AG04450 (cell line): ENCODE data around the gene PLEKHN1. TPM values are rescaled to one million over a fixed set of nuclear protein-coding genes. Genes with fewer than 3 reads are reported as not detected.

ENCODE experiments used
- CTCF ChIA-PET: fragments of 300-600, 350-600 bp; formaldehyde crosslinking; extraction: SDS; loops from one replicate; lab custom pipeline; 2022; ENCODE audit warnings: antibody characterized with exemption, inconsistent platforms; lab: Charles Lee
- POLR2A ChIA-PET: fragments of 350-600 bp; formaldehyde crosslinking; extraction: SDS; loops from one replicate; lab custom pipeline; 2021; ENCODE audit warnings: antibody characterized with exemption, inconsistent platforms; lab: Yijun Ruan, JAX
- DNase-seq: peaks from one replicate; pipeline ENCODE4 v3.0.0-alpha.2; 2011; ENCODE audit warnings: low read depth, low spot score
- H3K27ac ChIP-seq: one replicate; pipeline ENCODE4 v1.5.1; 2012; ENCODE audit warnings: low read depth, low read length, control low read depth
- H3K27me3 ChIP-seq: one replicate; pipeline ENCODE4 v1.6.0; 2012; ENCODE audit warnings: low read length; ENCODE audit not compliant: control insufficient read depth, insufficient read depth
- H3K4me3 ChIP-seq: 2 replicates; pipeline ENCODE4 v1.5.1; 2011; ENCODE audit warnings: mild to moderate bottlenecking, low read depth, low read length, control low read depth
- H3K9me3 ChIP-seq: 2 replicates; pipeline ENCODE4 v1.5.1; 2012; ENCODE audit warnings: low read length; ENCODE audit not compliant: control insufficient read depth, insufficient read depth
- CTCF ChIP-seq: IDR thresholded peaks from 2 replicates; pipeline ENCODE4 v1.5.1; 2011; ENCODE audit warnings: low read depth, low read length, control low read depth, inconsistent platforms
- polyA plus RNA-seq: library from polyadenylated mRNA; depleted of rRNA; stranded (reverse); fragments of >200 nt; gene quantifications from 2 replicates; pipeline ENCODE4 v1.2.3, GENCODE V29; 2011

PLEKHN1 gene
- polyA plus RNA-seq, 1 experiment = 0.15 TPM

- Histone ChIP-seq H3K27ac (no peak overlapping the region), H3K27me3 (peaks cover 21% of the 10 kb centered on the region), H3K4me3 (no peak overlapping the region), H3K9me3 (peaks cover 6% of the 10 kb centered on the region; the same call in 1 of the 2 replicates)
- DNase-seq = no peak
- TF ChIP-seq CTCF = no peak
- ChIA-PET POLR2A (interaction anchor here (1.2 to 1.4 kb wide), 2 partner anchors 8 to 24 kb away, joined by 6 to 12 read pairs; no protein-coding TSS in a partner anchor), CTCF (interaction anchor here (1.3 to 1.5 kb wide), 2 partner anchors 34 to 63 kb away, joined by 3 to 11 read pairs; no protein-coding TSS in a partner anchor)
These were observed 1.4 kb downstream of the PLEKHN1 start for GRCh38 chr1:967466-968343.

- ChIA-PET CTCF (no interaction called here), POLR2A (no interaction called here)
- Histone ChIP-seq H3K27ac (no peak overlapping the region), H3K27me3 (peaks cover 26% of the 10 kb centered on the region), H3K9me3 (peaks cover 6% of the 10 kb centered on the region; the same call in 1 of the 2 replicates), H3K4me3 (no peak overlapping the region)
- no peak for TF ChIP-seq CTCF
- DNase-seq = no peak
These were observed 3.1 kb downstream of the PLEKHN1 start for GRCh38 chr1:969260-969855.

GRCh38 chr1:970242-970972 is 4.1 kb downstream of the PLEKHN1 start:
- Histone ChIP-seq H3K27me3 (peaks cover 26% of the 10 kb centered on the region), H3K4me3 (no peak overlapping the region), H3K27ac (no peak overlapping the region), H3K9me3 (peaks cover 6% of the 10 kb centered on the region; the same call in 1 of the 2 replicates)
- no peak for TF ChIP-seq CTCF
- ChIA-PET POLR2A (no interaction called here), CTCF (interaction anchor here (0.7 kb wide), 1 partner anchor 14 kb away, joined by 3 read pairs; no protein-coding TSS in a partner anchor)
- no peak for DNase-seq

GRCh38 chr1:970973-971730 is 4.9 kb downstream of the PLEKHN1 start:
- TF ChIP-seq CTCF = no peak
- H3K27me3 ChIP-seq = peaks cover 26% of the 10 kb centered on the region
- no peak for DNase-seq
- POLR2A ChIA-PET = no interaction called here
- CTCF ChIA-PET = no interaction called here
- H3K4me3 ChIP-seq = no peak overlapping the region
- H3K27ac ChIP-seq = no peak overlapping the region
- peaks cover 6% of the 10 kb centered on the region; the same call in 1 of the 2 replicates for H3K9me3 ChIP-seq
